NCI-H2227 (cell line): Measurements from ENCODE around the gene NPTN.

Source experiments
- DNase-seq: peaks from one replicate; lab custom pipeline; 2025; ENCODE audit not compliant: unreplicated experiment; lab: John Stamatoyannopoulos, UW

Gene NPTN

DNA sequence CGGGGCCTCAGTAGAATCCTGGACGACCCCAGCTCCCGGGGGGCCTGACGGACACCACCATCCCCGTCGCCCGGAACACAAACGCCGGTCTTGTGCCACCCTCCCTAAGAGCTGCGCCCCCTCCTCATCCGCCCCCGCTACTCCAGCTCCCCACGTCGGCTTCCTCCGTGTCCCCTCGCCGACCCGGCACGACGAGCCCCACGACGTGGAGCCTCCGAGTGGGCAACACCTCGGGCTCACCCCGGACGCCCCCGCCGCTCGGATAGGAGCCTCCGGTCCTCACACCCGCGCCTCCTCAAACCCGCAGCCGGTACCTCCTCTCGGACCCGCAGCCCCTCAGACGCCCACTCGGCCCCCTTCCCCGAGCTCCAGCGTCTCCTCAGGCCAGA is 525 bp downstream of the NPTN start:
- no peak for DNase-seq

DNA sequence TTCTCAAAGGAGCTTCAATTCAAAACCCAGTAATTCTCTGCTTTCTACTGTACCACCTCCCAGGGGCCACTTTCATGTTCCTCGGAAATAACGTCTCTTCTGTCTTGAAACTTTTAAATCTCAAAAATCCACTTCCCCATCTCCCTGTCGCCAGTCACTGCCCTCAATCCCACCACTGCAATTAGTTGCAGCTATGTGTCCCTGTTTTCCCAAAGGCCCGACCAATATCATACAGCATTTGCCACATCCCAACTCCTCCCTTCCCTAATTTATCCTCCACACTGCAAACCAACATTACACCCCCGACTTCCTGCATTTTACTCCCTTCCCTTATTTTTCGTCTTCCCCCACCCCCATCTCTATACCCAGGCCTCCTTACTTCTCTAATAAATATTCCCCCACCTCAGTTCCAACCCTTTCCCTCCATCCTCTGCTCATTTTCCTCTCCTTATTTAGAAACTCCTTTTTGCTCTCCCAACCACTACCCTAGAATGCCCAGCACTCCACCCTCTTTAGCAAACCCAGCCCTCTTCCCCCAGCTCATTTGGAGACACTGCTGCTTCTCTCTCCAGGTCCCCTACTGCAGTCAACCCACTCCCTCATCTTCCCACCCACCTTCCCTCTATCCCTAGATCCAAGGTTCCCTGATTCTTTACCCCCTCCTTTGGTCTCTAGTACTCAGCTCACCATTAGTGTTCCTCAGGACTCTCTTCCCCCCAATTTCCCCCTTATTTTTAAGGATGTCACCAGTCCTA is 1.1 kb downstream of the NPTN start:
- peak; percentile 26 for DNase-seq

DNA sequence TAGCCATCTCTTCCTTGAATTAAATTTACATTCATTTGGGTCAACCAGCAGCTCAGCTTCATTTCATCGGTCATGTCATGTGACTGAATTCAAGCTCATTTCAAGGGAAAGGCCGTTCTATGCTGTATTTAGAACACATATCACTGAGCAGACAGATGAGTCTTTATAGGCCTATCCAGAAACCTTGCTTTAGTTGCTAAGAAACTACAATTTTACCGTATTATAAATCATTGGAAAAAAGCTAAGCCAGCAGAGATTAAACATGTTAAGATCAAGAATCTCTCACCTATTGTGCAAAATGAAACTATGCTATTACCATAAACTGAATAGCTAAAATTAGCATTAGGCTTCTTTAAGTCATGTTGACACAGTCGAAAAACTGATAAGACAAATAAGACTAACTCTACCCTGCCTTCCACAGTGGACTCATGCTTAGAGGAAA is 2.2 kb downstream of the NPTN start:
- DNase-seq = no peak

DNA sequence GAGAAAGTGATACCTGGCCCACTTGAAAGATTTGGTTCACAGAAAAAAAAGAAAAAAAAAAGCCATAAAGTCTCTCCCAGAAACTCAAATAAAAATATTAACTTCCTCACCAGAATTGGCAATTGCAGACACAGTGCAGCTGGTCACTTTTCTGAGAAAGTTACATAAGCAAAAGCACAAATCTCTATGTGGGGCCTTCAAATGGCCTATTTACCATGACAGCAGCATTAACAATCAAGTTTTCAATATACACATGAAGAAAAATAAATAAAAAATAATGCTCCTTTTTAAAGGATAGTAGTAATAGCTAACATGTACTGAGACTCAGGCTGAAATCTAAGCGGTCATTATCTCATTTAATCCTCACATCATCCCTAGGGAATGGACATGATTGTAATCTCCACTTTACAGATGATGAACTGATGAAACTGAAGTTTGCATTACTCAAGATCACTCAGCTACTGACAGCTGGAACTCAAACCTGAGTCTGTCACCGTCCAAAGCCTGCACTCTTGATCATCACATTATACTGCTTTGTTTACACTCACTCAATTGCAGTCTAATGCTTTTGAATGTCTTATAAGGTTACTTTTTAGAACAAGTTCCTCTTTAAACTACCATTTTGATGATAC is 3.3 kb downstream of the NPTN start:
- DNase-seq = no peak

DNA sequence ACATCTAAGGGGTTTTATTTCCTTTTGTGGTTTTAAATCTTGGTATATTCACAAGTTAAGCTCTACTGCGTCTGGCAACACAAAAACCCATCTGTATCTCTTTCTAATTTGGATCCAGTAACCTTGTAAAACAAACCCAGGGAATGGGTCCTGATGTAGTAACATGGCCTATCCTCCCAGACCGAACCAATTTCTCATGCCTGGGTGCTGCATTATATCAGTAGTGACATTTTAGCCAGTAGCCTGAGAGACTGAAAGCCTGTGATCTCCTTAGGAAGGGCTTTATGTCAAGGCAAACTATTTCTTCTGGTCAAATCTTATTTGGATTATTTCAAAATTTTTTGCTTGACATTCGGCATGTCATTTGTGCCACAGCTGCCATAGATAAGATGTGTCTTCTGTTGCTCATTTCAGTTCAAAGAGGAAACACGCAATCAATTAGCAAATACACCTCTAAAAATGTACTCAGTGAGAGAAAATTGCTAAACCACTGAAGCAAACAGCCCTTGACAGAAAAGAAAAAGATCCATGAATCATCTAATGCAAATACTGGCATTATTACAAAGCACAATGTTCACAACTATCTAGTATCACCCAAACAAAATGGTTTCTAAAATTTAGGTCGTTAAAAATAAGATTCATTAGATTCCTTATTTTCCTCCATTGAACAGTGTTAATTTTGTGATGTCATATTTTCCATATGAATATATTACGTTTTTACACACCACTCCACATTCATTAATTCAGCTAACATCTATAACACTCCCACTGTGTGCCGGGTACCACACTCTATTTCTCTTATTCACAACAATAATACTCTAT is 4.0 kb downstream of the NPTN start:
- DNase-seq = no peak

DNA sequence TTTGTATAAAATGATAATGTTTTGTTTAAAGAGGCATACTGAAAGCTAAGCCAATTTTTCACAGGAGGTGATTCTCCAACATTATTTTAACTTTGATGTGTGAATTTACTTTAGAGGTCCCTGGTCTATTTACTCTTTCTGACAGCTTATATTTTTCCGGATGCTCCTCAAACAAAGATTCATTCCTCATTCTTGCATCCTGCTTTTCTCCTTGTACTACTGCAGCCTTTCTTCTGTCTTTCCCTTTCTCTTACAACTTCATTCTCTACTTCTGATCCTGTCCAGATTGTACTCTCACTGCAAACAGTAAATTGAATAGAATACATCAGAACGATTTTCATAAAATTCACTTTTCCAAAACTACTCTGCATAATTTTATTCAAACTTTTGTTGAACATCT is 5.1 kb downstream of the NPTN start:
- DNase-seq = no peak

DNA sequence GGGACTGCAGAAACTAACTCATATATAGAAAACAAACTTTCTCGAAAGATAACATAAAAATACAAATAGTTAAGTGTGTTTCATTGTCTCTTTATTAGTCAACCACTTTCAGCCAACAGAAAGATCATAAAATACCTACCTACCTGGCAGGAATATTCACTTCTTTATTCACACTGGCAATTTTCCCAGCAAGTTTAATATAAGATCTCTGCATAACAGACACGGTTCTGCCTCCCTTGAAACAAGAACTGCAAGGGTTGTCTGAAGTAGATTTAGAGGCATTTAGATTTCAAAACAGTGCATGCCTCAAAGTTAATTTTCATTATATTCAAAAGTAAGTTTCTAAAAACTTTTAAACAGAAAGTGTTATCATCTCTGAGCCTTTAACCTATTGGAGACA is 7.1 kb downstream of the NPTN start:
- no peak for DNase-seq

DNA sequence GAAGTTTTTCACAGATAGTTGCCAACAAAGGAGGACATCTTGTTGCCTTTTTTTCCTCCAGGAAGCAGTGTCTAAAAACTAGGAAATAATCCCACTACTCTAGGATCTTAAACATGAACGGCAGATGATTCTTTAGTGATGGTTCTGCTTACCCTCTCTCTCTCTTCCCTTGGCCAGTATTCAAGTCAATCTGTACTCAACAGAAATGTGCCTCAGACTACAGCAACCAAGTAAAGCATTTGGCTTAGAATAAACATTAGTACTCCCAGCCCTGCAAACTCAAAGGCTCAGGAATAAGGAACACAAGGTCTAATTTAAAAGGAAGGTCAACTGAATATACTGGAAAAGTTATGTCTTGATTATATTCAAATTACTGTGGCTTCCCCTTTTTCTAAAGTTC is 8.7 kb downstream of the NPTN start:
- no peak for DNase-seq

DNA sequence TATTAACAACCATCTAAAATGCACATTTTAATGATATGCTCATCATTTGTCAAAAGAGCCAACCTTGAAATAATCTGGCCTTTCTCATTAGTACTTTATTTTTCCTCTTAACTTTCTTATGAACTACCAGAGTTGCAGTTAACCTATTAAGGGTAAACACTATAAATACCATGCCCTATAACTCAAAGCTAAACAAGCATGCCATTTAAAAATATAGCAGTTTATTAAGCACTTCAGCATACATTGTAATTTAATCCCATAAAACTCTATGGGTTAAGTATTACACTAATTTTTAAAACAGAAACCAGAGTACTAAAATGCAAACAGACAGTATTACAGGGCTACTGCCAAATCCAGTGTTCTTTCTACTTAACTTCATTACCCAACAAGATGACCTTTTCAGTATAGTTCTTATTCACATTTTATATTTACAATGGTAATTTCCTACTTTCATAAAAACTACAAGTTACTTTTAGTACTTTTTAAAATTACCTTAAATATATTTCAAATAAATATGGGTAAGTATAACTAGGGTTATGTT is 11.8 kb downstream of the NPTN start:
- DNase-seq = no peak

DNA sequence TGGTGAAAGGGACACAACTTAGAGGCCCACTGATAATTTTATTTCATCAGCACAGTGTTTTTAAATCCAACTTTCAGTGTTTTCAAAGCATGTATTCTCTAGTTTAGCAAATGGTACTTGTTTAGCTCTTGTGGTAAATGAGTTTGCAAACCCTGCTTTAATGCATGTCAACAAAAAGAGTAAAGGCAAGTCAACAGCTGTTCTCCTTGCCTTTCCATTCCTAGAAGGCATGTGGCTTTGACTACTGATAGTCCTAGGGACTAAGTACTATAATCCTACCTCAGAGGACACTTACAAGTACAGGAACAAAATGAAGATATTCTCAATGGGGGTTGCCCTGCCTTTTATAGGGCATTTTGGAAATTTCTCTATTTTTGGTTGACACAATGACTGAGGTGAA is 13.1 kb downstream of the NPTN start:
- DNase-seq = no peak

DNA sequence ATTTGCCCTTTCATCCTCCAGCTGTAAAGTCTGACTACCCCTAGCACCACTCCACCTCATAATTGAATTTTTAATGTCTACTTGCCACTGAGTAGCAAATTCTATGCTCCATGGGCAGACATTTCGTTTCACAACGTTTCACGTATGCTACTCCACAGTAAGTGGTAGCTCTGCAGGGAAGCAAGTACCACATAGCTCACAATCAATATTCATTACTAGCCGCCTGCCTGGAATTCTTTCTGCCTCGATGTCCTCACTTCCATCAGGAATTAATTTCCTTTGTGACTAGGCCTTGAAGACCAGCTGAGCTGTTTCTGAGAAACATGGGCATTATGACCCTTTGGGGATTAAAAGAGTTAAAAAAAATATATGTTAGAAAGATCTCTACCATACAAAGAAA is 15.3 kb downstream of the NPTN start:
- no peak for DNase-seq

DNA sequence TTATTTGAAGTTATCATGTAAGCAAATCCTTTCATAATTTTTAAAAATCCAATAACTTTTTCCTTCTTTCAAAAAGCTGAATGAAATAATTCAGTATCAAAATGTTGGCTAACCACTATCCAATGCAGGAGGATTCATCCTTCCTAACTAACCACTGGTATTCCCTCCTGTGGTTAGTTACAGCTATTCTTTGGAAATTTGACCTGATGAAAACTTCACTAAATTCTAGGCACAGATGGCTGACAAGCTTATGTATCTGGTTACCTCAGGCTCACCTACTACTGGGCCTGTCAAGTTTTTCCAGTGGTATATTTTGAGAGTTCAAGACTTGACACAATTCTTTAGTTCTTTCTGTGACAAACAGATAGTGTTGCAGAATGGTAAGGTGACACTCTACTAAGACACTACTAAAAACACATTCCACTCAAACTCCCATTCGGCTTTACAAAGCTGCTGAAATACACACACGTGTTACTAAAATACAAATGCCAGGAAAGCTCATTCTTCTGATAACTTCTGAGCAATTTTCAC is 15.8 kb downstream of the NPTN start:
- no peak for DNase-seq

DNA sequence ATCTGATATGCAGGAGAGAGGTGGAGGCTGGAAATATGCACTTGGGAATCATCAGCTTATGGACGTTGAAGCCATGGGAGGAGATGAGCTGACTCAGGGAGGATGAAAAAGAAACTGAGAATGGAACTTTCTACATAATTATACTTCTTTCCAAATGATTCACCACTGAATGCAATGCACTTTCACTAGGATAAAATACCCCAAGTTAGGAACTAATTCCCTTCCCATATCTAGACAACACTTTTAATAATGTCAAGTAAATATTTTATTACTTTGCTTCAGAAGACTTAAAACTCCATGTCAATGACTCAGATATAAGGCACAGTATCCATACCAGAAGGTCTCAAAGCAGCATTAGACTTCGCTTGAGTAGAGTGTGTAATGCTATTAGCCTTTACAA is 24.2 kb downstream of the NPTN start:
- no peak for DNase-seq

DNA sequence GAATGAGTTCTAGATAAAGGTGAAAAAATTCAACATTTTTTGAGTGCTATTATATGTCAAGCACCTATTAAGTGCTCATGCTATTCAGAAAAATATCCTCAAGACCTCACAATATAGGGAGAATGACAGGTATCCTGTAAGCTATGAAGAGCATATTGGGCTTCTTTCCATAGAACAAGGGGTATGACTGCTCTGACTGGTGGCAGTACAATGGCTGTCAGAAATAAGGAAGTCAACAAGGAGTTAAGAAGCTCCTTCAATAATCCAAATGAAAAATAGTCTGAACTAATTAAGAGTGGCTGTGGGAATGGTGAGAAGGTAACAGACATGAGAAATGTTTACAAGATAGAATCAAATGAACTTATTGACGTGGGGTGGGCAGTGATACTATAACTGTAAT is 24.7 kb downstream of the NPTN start:
- no peak for DNase-seq

DNA sequence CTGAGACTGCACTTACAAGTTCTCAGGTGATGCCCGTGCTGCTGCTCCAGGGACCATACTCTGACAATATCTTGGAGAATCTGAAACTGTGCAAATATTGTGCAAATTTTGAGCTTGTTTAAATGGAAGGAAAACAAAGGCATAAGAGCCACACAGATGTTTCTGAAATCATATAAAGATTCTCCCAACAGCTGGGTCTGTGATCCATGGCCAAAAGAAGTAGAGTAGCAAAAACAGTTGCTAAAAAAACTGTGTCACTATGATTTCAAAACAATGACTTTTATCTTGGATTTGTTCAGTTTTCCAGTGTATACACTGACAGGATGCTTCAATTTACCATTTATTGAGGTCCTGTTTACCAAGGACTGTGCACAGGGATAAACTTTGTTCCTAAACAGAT is 25.3 kb downstream of the NPTN start:
- DNase-seq = no peak

DNA sequence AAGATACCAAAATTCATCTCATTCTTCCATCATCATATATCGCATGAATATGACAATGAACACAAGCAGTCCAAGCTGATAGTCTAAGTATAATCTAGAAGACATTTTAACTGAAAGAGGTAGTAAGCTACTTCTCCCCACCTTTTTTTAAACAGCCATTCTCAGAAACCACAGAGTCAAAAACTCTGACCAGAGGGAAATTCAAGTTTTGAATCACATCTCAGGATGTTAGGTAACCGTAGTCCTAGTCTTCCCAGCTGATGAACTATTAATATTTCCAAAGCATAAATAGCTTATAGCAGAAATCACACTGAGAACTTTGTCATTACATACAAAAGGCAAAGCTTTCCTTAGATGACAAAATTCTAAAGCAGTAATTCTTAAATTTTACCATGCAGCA is 25.8 kb downstream of the NPTN start:
- DNase-seq = no peak

DNA sequence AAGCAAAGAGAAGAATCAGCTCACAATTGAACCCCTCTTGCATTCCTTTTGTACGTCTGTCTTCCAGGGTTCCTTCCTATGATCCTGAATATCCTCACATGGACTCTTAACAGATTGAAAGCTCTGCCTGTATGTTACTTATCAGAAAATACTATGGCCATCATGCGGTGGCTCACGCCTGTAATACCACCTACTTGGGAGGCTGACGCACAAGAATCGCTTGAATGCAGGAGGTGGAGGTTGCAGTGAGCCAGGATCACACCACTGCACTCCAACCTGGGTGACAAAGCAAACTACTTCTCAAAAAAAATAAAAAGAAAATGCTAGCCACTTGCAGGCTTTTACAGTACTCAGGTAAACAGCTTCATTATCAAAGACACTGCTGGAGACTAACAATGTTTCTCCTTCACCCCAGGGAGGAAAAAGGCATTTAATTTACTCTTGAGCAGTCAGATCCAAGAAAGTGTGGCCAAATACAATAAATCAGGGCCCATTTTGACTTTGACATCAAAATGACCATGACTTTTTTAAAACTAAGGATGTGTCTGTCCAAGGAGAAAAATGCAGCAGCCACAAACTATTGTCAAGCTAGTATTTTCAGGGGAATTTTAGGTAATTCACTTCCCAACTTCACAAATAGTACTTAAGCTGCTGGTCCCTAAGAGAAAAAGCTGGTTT is 27.3 kb downstream of the NPTN start:
- DNase-seq = peak; percentile 15

DNA sequence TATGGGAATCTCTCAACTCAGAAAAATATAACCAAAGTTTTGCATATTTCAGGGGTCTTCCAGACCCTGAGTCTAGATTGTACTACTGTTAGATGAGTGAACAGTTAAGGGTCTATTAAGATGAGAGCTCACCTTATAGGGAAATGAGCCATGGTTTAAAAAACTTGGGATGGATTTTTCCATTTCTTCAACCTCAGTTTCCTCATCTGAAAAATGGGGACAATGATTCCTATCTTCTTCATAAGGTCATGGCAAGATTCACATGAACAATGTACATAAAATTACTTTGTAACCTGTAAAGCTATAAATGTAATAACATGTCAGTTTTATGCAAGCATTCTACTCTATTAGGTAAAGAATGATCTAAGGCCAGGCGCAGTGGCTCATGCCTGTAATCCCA is 28.7 kb downstream of the NPTN start:
- DNase-seq = no peak

DNA sequence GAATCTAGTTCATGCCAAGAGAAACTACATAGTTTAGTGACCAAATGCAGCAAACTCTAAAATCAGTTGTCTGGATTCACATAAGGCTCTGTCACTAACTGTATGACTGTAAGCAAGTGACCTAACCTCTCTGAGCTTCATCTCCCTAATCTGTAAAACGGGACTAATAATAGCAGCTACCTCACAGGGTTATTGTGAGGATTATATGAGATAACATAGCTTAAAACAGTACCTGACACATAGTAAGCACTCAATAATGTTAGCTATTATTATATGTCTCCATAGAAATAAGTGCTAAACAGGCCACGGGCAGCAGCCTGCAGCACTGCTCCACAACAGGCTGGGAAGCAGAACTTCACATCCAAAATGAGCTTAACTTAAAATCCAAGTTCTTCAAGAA is 30.2 kb downstream of the NPTN start:
- DNase-seq = no peak

DNA sequence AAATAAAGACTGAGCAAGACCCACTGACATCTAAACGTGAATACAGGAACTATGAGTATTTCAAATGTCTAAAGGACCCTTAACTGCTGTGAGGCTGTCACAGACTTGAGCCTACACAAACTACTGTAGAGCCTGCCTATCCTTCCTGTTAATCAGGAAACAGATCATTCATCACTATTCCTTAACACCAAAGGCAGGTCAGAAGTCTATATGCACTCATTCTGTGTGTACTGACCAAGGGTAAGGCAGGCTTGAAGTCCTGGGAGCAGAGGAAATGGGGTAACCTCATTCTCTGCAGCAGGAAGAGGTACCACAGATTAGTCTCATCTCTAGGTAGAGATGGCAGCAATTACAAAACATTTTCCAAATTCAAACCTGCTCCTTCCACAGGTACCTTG is 30.7 kb downstream of the NPTN start:
- DNase-seq = no peak
